ENCODE data around the gene ANAPC2. TPM values are rescaled to one million over a fixed set of nuclear protein-coding genes. Genes with fewer than 3 reads are reported as not detected.

ANAPC2 gene
- total and polyA plus RNA-seq, 8 donors: 42.1 to 58.8 (median 44.4) TPM

GRCh38 chr9:137189297-137190295, 1.2 kb upstream of the ANAPC2 start:
- Histone ChIP-seq H3K9me3 (no peaks in the 10 kb centered on the region), H3K4me3 (peak overlapping the region; percentile 85 to 98), H3K4me1 (peaks cover 26 to 43% of the 10 kb centered on the region in 2 donors), H3K36me3 (peaks cover 0 to 51% of the 10 kb centered on the region in 2 donors), H3K27me3 (no peaks in the 10 kb centered on the region), H3K27ac (peak overlapping the region; percentile 95 to 99)
- ATAC-seq (peak; percentile 2), DNase-seq (no peak)
- intact Hi-C loops (cut with DNase I): no loop called here
- TF ChIP-seq CTCF (IDR thresholded peaks at IDR 0.05): no peak

- no peak for ATAC-seq
- TF ChIP-seq CTCF (IDR thresholded peaks at IDR 0.05): no peak
- Histone ChIP-seq H3K27ac (peak overlapping the region; percentile 95 to 99), H3K36me3 (peaks cover 0 to 61% of the 10 kb centered on the region in 2 donors), H3K27me3 (no peaks in the 10 kb centered on the region), H3K4me1 (peaks cover 26 to 43% of the 10 kb centered on the region in 2 donors), H3K9me3 (no peaks in the 10 kb centered on the region), H3K4me3 (peak overlapping the region; percentile 85 to 98)
- DNase-seq: no peak
- intact Hi-C loops (cut with DNase I): no loop called here
Measured at GRCh38 chr9:137188086-137188489, 272 bp downstream of the ANAPC2 start.

- DNase-seq: no peak
- Histone ChIP-seq H3K4me3 (peak overlapping the region; percentile 85 to 98), H3K9me3 (no peaks in the 10 kb centered on the region), H3K27ac (no peak overlapping the region), H3K36me3 (peaks cover 0 to 68% of the 10 kb centered on the region in 2 donors), H3K4me1 (peaks cover 26 to 43% of the 10 kb centered on the region in 2 donors), H3K27me3 (no peaks in the 10 kb centered on the region)
- intact Hi-C loops (cut with DNase I): no loop called here
- ATAC-seq: no peak
- no peak for TF ChIP-seq CTCF (IDR thresholded peaks at IDR 0.05)
Measured at GRCh38 chr9:137187386-137187785, 974 bp downstream of the ANAPC2 start.

- H3K4me3 ChIP-seq: no peak overlapping the region
- intact Hi-C loops (cut with DNase I): no loop called here
- TF ChIP-seq CTCF (IDR thresholded peaks at IDR 0.05): no peak
- no peaks in the 10 kb centered on the region for H3K9me3 ChIP-seq
- H3K36me3 ChIP-seq: peaks cover 0 to 68% of the 10 kb centered on the region in 2 donors
- no peaks in the 10 kb centered on the region for H3K27me3 ChIP-seq
- H3K4me1 ChIP-seq: peaks cover 26 to 43% of the 10 kb centered on the region in 2 donors
- no peak for ATAC-seq
- no peak overlapping the region for H3K27ac ChIP-seq
- DNase-seq: no peak
Measured at GRCh38 chr9:137186385-137186784, 2.0 kb downstream of the ANAPC2 start.

GRCh38 chr9:137185921-137186320, 2.4 kb downstream of the ANAPC2 start:
- Histone ChIP-seq H3K36me3 (peaks cover 0 to 68% of the 10 kb centered on the region in 2 donors), H3K27me3 (no peaks in the 10 kb centered on the region), H3K27ac (no peak overlapping the region), H3K4me3 (no peak overlapping the region), H3K9me3 (no peaks in the 10 kb centered on the region), H3K4me1 (peaks cover 26 to 43% of the 10 kb centered on the region in 2 donors)
- TF ChIP-seq CTCF (IDR thresholded peaks at IDR 0.05): no peak
- no peak for ATAC-seq
- no peak for DNase-seq
- intact Hi-C loops (cut with DNase I): no loop called here

Data from left lung (tissue), 10 donors.